Measurements from ENCODE around the gene OTOA.
"Not testable (repeated sequence)": the region's sequence is repeated elsewhere in the genome, so short reads cannot be mapped to it uniquely, and the experiment has no call there.

Gene OTOA

GRCh38 chr16:21727344-21727743, 63.6 kb downstream of the OTOA start:
- no peak for DNase-seq

- not testable (repeated sequence) for DNase-seq
Observed at GRCh38 chr16:21731233-21731632, 67.5 kb downstream of the OTOA start.

GRCh38 chr16:21740637-21741036, 76.9 kb downstream of the OTOA start:
- DNase-seq: not testable (repeated sequence)

- DNase-seq: not testable (repeated sequence)
Observed at GRCh38 chr16:21756192-21757079, 92.7 kb downstream of the OTOA start.

- DNase-seq: not testable (repeated sequence)
Observed at GRCh38 chr16:21757080-21757671, 93.4 kb downstream of the OTOA start.

GRCh38 chr16:21768280-21768679, 104.5 kb downstream of the OTOA start:
- DNase-seq: not testable (repeated sequence)

- not testable (repeated sequence) for DNase-seq
Observed at GRCh38 chr16:21768810-21769209, 105.0 kb downstream of the OTOA start.

- not testable (repeated sequence) for DNase-seq
Observed at GRCh38 chr16:21769284-21769683, 105.5 kb downstream of the OTOA start.

GRCh38 chr16:21770584-21770983, 106.8 kb downstream of the OTOA start:
- not testable (repeated sequence) for DNase-seq

- DNase-seq: not testable (repeated sequence)
Observed at GRCh38 chr16:21772547-21773206, 108.9 kb downstream of the OTOA start.

GRCh38 chr16:21773207-21773553, 109.4 kb downstream of the OTOA start:
- not testable (repeated sequence) for DNase-seq

GRCh38 chr16:21780525-21780924, 116.8 kb downstream of the OTOA start:
- DNase-seq: not testable (repeated sequence)

- not testable (repeated sequence) for DNase-seq
Observed at GRCh38 chr16:21790506-21790905, 126.7 kb downstream of the OTOA start.

GRCh38 chr16:21793310-21793709, 129.5 kb downstream of the OTOA start:
- not testable (repeated sequence) for DNase-seq

- not testable (repeated sequence) for DNase-seq
Observed at GRCh38 chr16:21798601-21799000, 134.8 kb downstream of the OTOA start.

- peak; percentile 16 for DNase-seq
Observed at GRCh38 chr16:21801538-21802374, 138.0 kb downstream of the OTOA start.

GRCh38 chr16:21802375-21802663, 138.6 kb downstream of the OTOA start:
- not testable (repeated sequence) for DNase-seq
